Panc1 (cell line): ENCODE measurements around the gene HHLA2. TPM values are rescaled to one million over a fixed set of nuclear protein-coding genes. Genes with fewer than 3 reads are reported as not detected.
"Not testable (repeated sequence)": the region's sequence is repeated elsewhere in the genome, so short reads cannot be mapped to it uniquely, and the experiment has no call there.

Experiments
- ATAC-seq: fragments of 200-7000 bp; cut with Tn5 transposase; 2 replicates; pipeline ENCODE4 v1.9.1; 2020; ENCODE audit warnings: mild to moderate bottlenecking, moderate library complexity
- BruUV-seq: library from RNA; stranded (reverse); fragments of 400-500 nt; replicated peaks from 2 replicates; lab custom pipeline; 2021; lab: Mats Ljungman, UMichigan
- CTCF ChIA-PET: fragments of 300-600 bp; sonication (Branson Sonifier 250); formaldehyde crosslinking; loops from one replicate; lab custom pipeline; 2022; ENCODE audit warnings: antibody characterized with exemption; lab: Charles Lee
- POLR2A ChIA-PET: fragments of 300-600 bp; sonication (Branson Sonifier 250); formaldehyde crosslinking; loops from one replicate; lab custom pipeline; 2022; ENCODE audit warnings: antibody characterized with exemption; lab: Charles Lee
- DNase-seq: peaks from one replicate; pipeline ENCODE4 v3.0.0-alpha.2; 2010; ENCODE audit warnings: low read depth, low spot score
- H3K27ac ChIP-seq: 2 replicates; pipeline ENCODE4 v1.5.1; 2011; ENCODE audit warnings: mild to moderate bottlenecking, low read length, inconsistent platforms
- H3K27me3 ChIP-seq: fragments of 200-500 bp; sonication (Bioruptor generic); 2 replicates; pipeline ENCODE4 v1.6.0; 2014; ENCODE audit warnings: low read length, inconsistent platforms; ENCODE audit not compliant: control insufficient read depth, insufficient read depth
- H3K36me3 ChIP-seq: fragments of 200-500 bp; sonication (Bioruptor generic); 2 replicates; pipeline ENCODE4 v1.5.1; 2014; ENCODE audit warnings: inconsistent platforms, mild to moderate bottlenecking, low read length, moderate library complexity; ENCODE audit not compliant: control insufficient read depth, insufficient read depth
- H3K4me1 ChIP-seq: 2 replicates; pipeline ENCODE4 v1.5.1; 2011; ENCODE audit warnings: inconsistent platforms, mild to moderate bottlenecking, low read length, moderate library complexity; ENCODE audit not compliant: control insufficient read depth, insufficient read depth
- H3K4me3 ChIP-seq, 2 experiments: 2 replicates each; pipeline ENCODE4 v1.5.1; 2011 to 2012; ENCODE audit warnings: low read depth in 2 of 2, low read length in 2 of 2, mild to moderate bottlenecking in 2 of 2, inconsistent platforms in 1 of 2, moderate library complexity in 1 of 2
- H3K9me3 ChIP-seq: fragments of 200-500 bp; sonication (Bioruptor generic); 2 replicates; pipeline ENCODE4 v1.5.1; 2014; ENCODE audit warnings: low read depth, mild to moderate bottlenecking, inconsistent platforms, low read length, moderate library complexity; ENCODE audit not compliant: control insufficient read depth, insufficient read depth
- POLR2AphosphoS5 ChIP-seq: IDR thresholded peaks from 2 replicates; pipeline ENCODE4 v1.6.1; 2012; ENCODE audit warnings: mild to moderate bottlenecking, low read depth, low read length, moderate library complexity
- SIN3A ChIP-seq: IDR thresholded peaks from 2 replicates; pipeline ENCODE4 v1.6.1; 2012; ENCODE audit warnings: low read depth, mild to moderate bottlenecking, low read length, moderate library complexity, borderline replicate concordance; ENCODE audit not compliant: insufficient read depth
- TCF7L2 ChIP-seq: IDR thresholded peaks from 2 replicates; pipeline ENCODE4 v1.6.1; 2011; ENCODE audit warnings: mild to moderate bottlenecking, low read depth, low read length, inconsistent platforms
- in situ Hi-C: cut with HindIII; loops from 2 replicates; pipeline ENCODE4 v1.10.0; 2016; ENCODE audit warnings: low sequenced_read_pairs, low pct_unique_long_range_greater_than_20kb
- intact Hi-C: fragments of 100-400 bp; cut with micrococcal nuclease; formaldehyde crosslinking; loops from one replicate; pipeline ENCODE4 v1.10.0; 2022; ENCODE audit not compliant: unreplicated experiment
- total RNA-seq: library from RNA; stranded (reverse); gene quantifications from one replicate; pipeline ENCODE4 v1.2.1, GENCODE V29; 2021; ENCODE audit not compliant: unreplicated experiment
- TF ChIP-seq, protein P1 (sequence below), 2 experiments: IDR thresholded peaks; 2 replicates each; pipeline ENCODE4 v1.6.1; 2011 to 2012; ENCODE audit warnings: low read depth in 2 of 2, control low read depth in 1 of 2, low read length in 1 of 2, mild to moderate bottlenecking in 1 of 2, moderate library complexity in 1 of 2; ENCODE audit not compliant: insufficient read depth in 1 of 2
- TF ChIP-seq, protein P2 (sequence below): fragments of 450-650 bp; IDR thresholded peaks from 2 replicates; pipeline ENCODE4 v1.5.1; 2017; ENCODE audit warnings: mild to moderate bottlenecking

The HHLA2 gene
- total RNA-seq, 1 experiment from 2014 or later: not detected

GRCh38 chr3:108377384-108377783 is 81.0 kb downstream of the HHLA2 start:
- no peaks in the 10 kb centered on the region for H3K9me3 ChIP-seq
- no peaks in the 10 kb centered on the region for H3K36me3 ChIP-seq
- BruUV-seq: no TSS peak
- H3K27ac ChIP-seq: no peak overlapping the region
- ChIA-PET CTCF (no interaction called here), POLR2A (no interaction called here)
- intact Hi-C loops (no loop called here), in situ Hi-C loops (no loop called here)
- DNase-seq (no peak), ATAC-seq (no peak)
- H3K4me1 ChIP-seq: no peaks in the 10 kb centered on the region
- no peaks in the 10 kb centered on the region for H3K27me3 ChIP-seq
- TF ChIP-seq, protein P1, sequence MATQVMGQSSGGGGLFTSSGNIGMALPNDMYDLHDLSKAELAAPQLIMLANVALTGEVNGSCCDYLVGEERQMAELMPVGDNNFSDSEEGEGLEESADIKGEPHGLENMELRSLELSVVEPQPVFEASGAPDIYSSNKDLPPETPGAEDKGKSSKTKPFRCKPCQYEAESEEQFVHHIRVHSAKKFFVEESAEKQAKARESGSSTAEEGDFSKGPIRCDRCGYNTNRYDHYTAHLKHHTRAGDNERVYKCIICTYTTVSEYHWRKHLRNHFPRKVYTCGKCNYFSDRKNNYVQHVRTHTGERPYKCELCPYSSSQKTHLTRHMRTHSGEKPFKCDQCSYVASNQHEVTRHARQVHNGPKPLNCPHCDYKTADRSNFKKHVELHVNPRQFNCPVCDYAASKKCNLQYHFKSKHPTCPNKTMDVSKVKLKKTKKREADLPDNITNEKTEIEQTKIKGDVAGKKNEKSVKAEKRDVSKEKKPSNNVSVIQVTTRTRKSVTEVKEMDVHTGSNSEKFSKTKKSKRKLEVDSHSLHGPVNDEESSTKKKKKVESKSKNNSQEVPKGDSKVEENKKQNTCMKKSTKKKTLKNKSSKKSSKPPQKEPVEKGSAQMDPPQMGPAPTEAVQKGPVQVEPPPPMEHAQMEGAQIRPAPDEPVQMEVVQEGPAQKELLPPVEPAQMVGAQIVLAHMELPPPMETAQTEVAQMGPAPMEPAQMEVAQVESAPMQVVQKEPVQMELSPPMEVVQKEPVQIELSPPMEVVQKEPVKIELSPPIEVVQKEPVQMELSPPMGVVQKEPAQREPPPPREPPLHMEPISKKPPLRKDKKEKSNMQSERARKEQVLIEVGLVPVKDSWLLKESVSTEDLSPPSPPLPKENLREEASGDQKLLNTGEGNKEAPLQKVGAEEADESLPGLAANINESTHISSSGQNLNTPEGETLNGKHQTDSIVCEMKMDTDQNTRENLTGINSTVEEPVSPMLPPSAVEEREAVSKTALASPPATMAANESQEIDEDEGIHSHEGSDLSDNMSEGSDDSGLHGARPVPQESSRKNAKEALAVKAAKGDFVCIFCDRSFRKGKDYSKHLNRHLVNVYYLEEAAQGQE (IDR thresholded peaks at IDR 0.05; ENCODE audit: insufficient read depth in 1 of 2, low read depth in 2 of 2, low read length in 1 of 2): no peak
- TF ChIP-seq POLR2AphosphoS5: no peak
- TF ChIP-seq, protein P2, sequence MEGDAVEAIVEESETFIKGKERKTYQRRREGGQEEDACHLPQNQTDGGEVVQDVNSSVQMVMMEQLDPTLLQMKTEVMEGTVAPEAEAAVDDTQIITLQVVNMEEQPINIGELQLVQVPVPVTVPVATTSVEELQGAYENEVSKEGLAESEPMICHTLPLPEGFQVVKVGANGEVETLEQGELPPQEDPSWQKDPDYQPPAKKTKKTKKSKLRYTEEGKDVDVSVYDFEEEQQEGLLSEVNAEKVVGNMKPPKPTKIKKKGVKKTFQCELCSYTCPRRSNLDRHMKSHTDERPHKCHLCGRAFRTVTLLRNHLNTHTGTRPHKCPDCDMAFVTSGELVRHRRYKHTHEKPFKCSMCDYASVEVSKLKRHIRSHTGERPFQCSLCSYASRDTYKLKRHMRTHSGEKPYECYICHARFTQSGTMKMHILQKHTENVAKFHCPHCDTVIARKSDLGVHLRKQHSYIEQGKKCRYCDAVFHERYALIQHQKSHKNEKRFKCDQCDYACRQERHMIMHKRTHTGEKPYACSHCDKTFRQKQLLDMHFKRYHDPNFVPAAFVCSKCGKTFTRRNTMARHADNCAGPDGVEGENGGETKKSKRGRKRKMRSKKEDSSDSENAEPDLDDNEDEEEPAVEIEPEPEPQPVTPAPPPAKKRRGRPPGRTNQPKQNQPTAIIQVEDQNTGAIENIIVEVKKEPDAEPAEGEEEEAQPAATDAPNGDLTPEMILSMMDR: no peak
- no peak for TF ChIP-seq TCF7L2
- TF ChIP-seq SIN3A: no peak
- no peak overlapping the region for H3K4me3 ChIP-seq

DNA sequence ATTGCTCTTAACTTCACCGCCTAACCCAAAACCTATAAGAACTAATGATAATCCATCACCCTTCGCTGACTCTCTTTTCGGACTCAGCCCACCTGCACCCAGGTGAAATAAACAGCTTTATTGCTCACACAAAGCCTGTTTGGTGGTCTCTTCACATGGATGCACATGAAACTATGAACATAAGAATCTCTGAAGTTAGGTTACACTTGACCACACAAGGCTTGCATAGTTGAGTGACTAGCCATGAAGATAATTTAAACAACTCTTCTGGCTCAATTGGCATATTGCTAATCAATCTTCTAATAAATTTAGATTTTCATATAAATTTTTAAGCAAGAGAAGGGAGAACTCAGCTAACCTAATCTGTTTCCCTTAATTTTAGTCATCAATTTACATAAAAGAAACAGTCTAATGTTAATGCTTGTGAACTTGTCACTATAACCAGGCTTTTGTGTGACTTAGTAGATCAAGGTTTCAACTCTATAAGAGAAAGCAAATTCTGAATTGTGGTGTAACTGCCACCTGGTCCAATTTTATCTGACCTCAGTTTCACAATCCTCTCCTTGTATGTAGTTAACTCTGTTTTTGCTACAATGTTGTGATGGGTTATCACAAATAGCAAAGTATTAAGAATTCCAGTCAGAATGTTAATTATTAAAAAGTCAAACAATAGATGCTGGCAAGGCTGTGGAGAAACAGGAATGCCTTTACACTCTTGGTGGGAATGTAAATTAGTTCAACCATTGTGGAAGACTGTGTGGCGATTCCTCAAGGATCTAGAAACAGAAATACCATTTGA is 82.0 kb downstream of the HHLA2 start:
- CTCF ChIA-PET: no interaction called here
- Histone ChIP-seq H3K4me3 (no peak overlapping the region), H3K36me3 (no peaks in the 10 kb centered on the region), H3K9me3 (no peaks in the 10 kb centered on the region), H3K27me3 (no peaks in the 10 kb centered on the region), H3K4me1 (no peaks in the 10 kb centered on the region), H3K27ac (no peak overlapping the region)
- intact Hi-C loops: no loop called here
- POLR2A ChIA-PET: no interaction called here
- BruUV-seq: no TSS peak
- no peak for ATAC-seq
- TF ChIP-seq SIN3A: no peak
- TF ChIP-seq, protein P1 (IDR thresholded peaks at IDR 0.05; ENCODE audit: insufficient read depth in 1 of 2, low read depth in 2 of 2, low read length in 1 of 2): no peak
- TF ChIP-seq POLR2AphosphoS5: no peak
- TF ChIP-seq, protein P2: no peak
- TF ChIP-seq TCF7L2: no peak
- in situ Hi-C loops: no loop called here
- no peak for DNase-seq

GRCh38 chr3:108378952-108379342 is 82.6 kb downstream of the HHLA2 start:
- intact Hi-C loops, H3K4me3 ChIP-seq, H3K36me3 ChIP-seq, H3K4me1 ChIP-seq, in situ Hi-C loops, H3K9me3 ChIP-seq, DNase-seq, POLR2A ChIA-PET, H3K27ac ChIP-seq, H3K27me3 ChIP-seq, CTCF ChIA-PET, BruUV-seq, ATAC-seq: not testable (repeated sequence)
